ENCODE results near the gene GAPT.

GRCh38 chr5:58493141-58493540 is 1.9 kb downstream of the GAPT start:
- TF ChIP-seq CTCF (IDR thresholded peaks at IDR 0.05) (no peak), POLR2A (IDR thresholded peaks at IDR 0.05) (no peak)
